NCI-H2196 treated with DMSO at 0.1 percent for 48 hours (cell line): ENCODE data around the gene OR1B1.
"Not testable (repeated sequence)": the region's sequence is repeated elsewhere in the genome, so short reads cannot be mapped to it uniquely, and the experiment has no call there.

Source experiments
- DNase-seq: peaks from one replicate; lab custom pipeline; 2025; ENCODE audit not compliant: unreplicated experiment; lab: John Stamatoyannopoulos, UW

The OR1B1 gene

GRCh38 chr9:122657527-122657926 lies at the start of gene OR1B1:
OR1B1 (minus strand) TSS chr9:122657627.
- DNase-seq: no peak

- DNase-seq: no peak
These were observed 38.3 kb upstream of the OR1B1 start for GRCh38 chr9:122695696-122696095.

- DNase-seq: no peak
These were observed 27.4 kb upstream of the OR1B1 start for GRCh38 chr9:122684851-122685250.

- no peak for DNase-seq
These were observed 15.1 kb upstream of the OR1B1 start for GRCh38 chr9:122672481-122672880.

GRCh38 chr9:122661416-122661815 lies 4.0 kb upstream of the OR1B1 start, which contains the start of gene OR1L1:
OR1L1 (plus strand) TSS chr9:122661716; CDS start chr9:122661716, 0 bp downstream.
- no peak for DNase-seq

GRCh38 chr9:122656378-122656777 lies 1.0 kb downstream of the OR1B1 start:
- DNase-seq: no peak

GRCh38 chr9:122642226-122642625 lies 15.2 kb downstream of the OR1B1 start:
- DNase-seq: no peak

GRCh38 chr9:122619996-122620395 lies 37.4 kb downstream of the OR1B1 start:
- no peak for DNase-seq

GRCh38 chr9:122614362-122614761 lies 43.1 kb downstream of the OR1B1 start, which contains the start of gene OR1Q1:
OR1Q1 (plus strand) TSS chr9:122614738; CDS start chr9:122614738, 0 bp downstream.
- DNase-seq: no peak

GRCh38 chr9:122609804-122610203 lies 47.6 kb downstream of the OR1B1 start:
- no peak for DNase-seq

- DNase-seq: no peak
These were observed 50.8 kb downstream of the OR1B1 start for GRCh38 chr9:122606587-122606986.

GRCh38 chr9:122605691-122606090 lies 51.7 kb downstream of the OR1B1 start:
- DNase-seq: no peak

- not testable (repeated sequence) for DNase-seq
These were observed 74.1 kb downstream of the OR1B1 start, which contains the start of gene OR1L8 for GRCh38 chr9:122583284-122583683. OR1L8 (minus strand) TSS chr9:122583384; CDS start chr9:122568477, 14,907 bp downstream.

GRCh38 chr9:122580360-122580759 lies 77.1 kb downstream of the OR1B1 start:
- DNase-seq: no peak

- DNase-seq: no peak
These were observed 77.6 kb downstream of the OR1B1 start for GRCh38 chr9:122579874-122580273.
